ENCODE measurements around the gene ST6GALNAC6. TPM values are rescaled to one million over a fixed set of nuclear protein-coding genes. Genes with fewer than 3 reads are reported as not detected.

Gene ST6GALNAC6, protein sequence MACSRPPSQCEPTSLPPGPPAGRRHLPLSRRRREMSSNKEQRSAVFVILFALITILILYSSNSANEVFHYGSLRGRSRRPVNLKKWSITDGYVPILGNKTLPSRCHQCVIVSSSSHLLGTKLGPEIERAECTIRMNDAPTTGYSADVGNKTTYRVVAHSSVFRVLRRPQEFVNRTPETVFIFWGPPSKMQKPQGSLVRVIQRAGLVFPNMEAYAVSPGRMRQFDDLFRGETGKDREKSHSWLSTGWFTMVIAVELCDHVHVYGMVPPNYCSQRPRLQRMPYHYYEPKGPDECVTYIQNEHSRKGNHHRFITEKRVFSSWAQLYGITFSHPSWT
- total RNA-seq (ENCODE audit: low replicate concordance), result 19.8 and 32.6 TPM in 2 replicates
- long read RNA-seq, partial matches to known transcripts, result 2 of 10 reads
- long read RNA-seq, other reads (novel, unspliced or antisense), result 6 of 10 reads

DNA sequence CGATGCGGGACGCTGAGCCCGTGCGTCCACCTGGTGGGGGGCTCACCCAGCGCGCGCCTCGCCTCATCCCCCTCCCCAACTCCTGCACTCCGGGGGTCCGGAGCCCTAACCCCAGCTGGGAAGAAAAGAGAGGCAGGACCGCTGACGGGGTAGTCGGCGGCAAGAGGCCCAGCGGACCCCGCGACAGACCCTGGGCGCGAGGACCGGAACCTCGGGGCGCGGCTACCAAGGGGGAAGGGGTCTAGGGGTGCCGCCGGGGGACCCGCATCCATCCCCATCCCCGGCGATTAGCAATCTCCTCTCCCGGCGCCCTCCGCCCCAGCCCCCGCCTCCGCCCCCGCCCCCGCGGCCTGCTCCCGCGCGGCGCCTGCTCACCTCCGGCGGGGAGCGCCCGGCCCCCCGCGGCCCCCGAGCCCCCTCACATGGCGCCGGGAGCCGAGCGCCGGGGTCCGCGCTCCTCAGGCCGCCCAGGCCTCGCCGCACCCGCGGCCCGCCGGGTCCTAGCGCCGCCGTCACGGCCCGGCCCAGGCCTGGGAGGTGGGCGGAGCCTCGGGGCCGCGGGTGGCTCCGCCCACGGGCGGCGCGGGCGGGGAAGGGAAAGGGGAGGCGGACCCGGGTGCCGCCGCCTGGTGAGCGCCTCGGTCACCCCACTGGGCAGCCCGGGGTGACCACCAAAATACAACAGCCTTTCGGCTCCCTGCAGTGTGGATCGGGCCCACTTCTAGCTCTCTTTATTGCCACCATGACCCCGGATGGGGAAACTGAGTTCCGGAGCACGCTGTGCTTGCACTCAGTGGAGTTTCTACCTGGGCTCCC is at the start of gene ST6GALNAC6:
Gene ST6GALNAC6 (minus strand): TSS at position 476 of the 816 bp plus-strand sequence. CDS start 1,622 bp downstream, outside the sequence.
- Mint-ChIP-seq H3K27ac (peak within 1 kb of the TSS; percentile 39), H3K27me3 (no peaks in the 10 kb centered on the region), H3K36me3 (peaks cover 13% of the 10 kb centered on the region), H3K4me1 (ENCODE audit: unreplicated experiment) (peaks cover 22% of the 10 kb centered on the region), H3K4me3 (peak within 1 kb of the TSS; percentile 92), H3K9me3 (no peaks in the 10 kb centered on the region)
- TF ChIP-seq, protein P1, sequence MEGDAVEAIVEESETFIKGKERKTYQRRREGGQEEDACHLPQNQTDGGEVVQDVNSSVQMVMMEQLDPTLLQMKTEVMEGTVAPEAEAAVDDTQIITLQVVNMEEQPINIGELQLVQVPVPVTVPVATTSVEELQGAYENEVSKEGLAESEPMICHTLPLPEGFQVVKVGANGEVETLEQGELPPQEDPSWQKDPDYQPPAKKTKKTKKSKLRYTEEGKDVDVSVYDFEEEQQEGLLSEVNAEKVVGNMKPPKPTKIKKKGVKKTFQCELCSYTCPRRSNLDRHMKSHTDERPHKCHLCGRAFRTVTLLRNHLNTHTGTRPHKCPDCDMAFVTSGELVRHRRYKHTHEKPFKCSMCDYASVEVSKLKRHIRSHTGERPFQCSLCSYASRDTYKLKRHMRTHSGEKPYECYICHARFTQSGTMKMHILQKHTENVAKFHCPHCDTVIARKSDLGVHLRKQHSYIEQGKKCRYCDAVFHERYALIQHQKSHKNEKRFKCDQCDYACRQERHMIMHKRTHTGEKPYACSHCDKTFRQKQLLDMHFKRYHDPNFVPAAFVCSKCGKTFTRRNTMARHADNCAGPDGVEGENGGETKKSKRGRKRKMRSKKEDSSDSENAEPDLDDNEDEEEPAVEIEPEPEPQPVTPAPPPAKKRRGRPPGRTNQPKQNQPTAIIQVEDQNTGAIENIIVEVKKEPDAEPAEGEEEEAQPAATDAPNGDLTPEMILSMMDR (conservative IDR thresholded peaks at IDR 0.05), result no peak
- no peak for DNase-seq (ENCODE audit: extremely low spot score, unreplicated experiment)

- peaks cover 30% of the 10 kb centered on the region for H3K4me1 Mint-ChIP-seq (ENCODE audit: unreplicated experiment)
- DNase-seq (ENCODE audit: extremely low spot score, unreplicated experiment), result no peak
- H3K27me3 Mint-ChIP-seq, result no peaks in the 10 kb centered on the region
- TF ChIP-seq, protein P1 (conservative IDR thresholded peaks at IDR 0.05), result no peak
- H3K27ac Mint-ChIP-seq, result no peak overlapping the region
- H3K36me3 Mint-ChIP-seq, result peaks cover 6% of the 10 kb centered on the region
- H3K4me3 Mint-ChIP-seq, result no peak overlapping the region
- no peaks in the 10 kb centered on the region for H3K9me3 Mint-ChIP-seq
Measured at GRCh38 chr9:127947841-127948710, 48.7 kb upstream of the ST6GALNAC6 start.

DNA sequence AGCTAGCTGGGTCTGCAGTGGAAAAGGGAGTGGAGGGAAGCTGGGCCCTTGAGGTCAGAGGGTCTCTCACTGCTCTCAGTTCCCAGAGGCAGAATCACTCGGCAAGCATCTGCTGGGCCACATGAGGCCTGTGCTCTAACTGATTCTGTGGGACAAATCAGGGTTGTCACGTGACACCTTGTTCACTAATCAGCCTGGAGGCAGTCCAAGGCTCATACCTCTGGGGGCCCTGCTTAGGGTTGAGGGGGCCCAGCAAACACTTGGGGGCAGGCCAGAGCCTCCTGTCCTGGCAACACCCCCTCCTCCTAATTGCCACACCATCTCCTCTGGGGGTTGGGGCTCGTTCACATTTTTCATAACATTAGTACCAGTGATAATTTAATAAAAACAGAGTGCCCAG is 47.3 kb upstream of the ST6GALNAC6 start:
- Mint-ChIP-seq H3K27me3 (no peaks in the 10 kb centered on the region), H3K4me1 (ENCODE audit: unreplicated experiment) (peaks cover 34% of the 10 kb centered on the region), H3K9me3 (no peaks in the 10 kb centered on the region), H3K27ac (peak overlapping the region; percentile 34), H3K36me3 (peaks cover 11% of the 10 kb centered on the region), H3K4me3 (no peak overlapping the region)
- DNase-seq (ENCODE audit: extremely low spot score, unreplicated experiment), result no peak
- TF ChIP-seq, protein P1 (conservative IDR thresholded peaks at IDR 0.05), result no peak

GRCh38 chr9:127945942-127946341 is 46.5 kb upstream of the ST6GALNAC6 start:
- H3K9me3 Mint-ChIP-seq, result no peaks in the 10 kb centered on the region
- peaks cover 31% of the 10 kb centered on the region for H3K4me1 Mint-ChIP-seq (ENCODE audit: unreplicated experiment)
- TF ChIP-seq, protein P1 (conservative IDR thresholded peaks at IDR 0.05), result no peak
- no peak overlapping the region for H3K27ac Mint-ChIP-seq
- H3K36me3 Mint-ChIP-seq, result peaks cover 11% of the 10 kb centered on the region
- no peak overlapping the region for H3K4me3 Mint-ChIP-seq
- H3K27me3 Mint-ChIP-seq, result no peaks in the 10 kb centered on the region
- no peak for DNase-seq (ENCODE audit: extremely low spot score, unreplicated experiment)

DNA sequence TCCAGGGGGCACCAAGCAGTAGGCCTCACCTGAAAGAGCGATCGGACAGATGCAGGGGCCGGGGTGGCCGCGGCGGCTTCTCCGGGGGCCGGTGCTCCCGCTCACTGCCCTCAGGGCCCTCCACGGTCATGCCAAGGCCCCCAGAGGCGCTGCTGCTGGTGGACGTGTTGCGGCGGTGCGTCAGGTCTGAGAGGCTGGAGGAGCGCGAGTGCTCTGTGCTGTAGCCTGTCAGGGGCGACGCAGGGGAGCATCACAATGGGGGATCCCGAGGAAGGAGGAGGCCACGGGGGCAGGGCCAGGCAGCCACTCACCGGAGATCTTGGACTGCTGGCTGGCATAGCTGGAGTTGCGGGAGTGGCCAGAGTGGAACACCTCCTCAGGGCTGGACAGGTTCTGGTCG is 45.9 kb upstream of the ST6GALNAC6 start:
- Mint-ChIP-seq H3K36me3 (peaks cover 11% of the 10 kb centered on the region), H3K27ac (no peak overlapping the region), H3K4me1 (ENCODE audit: unreplicated experiment) (peaks cover 25% of the 10 kb centered on the region), H3K9me3 (no peaks in the 10 kb centered on the region), H3K4me3 (no peak overlapping the region), H3K27me3 (no peaks in the 10 kb centered on the region)
- DNase-seq (ENCODE audit: extremely low spot score, unreplicated experiment), result no peak
- TF ChIP-seq, protein P1 (conservative IDR thresholded peaks at IDR 0.05), result no peak

Data from type B pancreatic cell (in vitro differentiated cells).